ENCODE results near the gene LRRN4. TPM values are rescaled to one million over a fixed set of nuclear protein-coding genes. Genes with fewer than 3 reads are reported as not detected.

LRRN4 gene
- total RNA-seq, 2 donors from 2014 or later: 15.0 to 36.7 TPM

- Histone ChIP-seq H3K4me1 (no peaks in the 10 kb centered on the region), H3K36me3 (peaks cover 3% of the 10 kb centered on the region), H3K27ac (no peak overlapping the region), H3K9me3 (no peaks in the 10 kb centered on the region), H3K27me3 (no peaks in the 10 kb centered on the region), H3K4me3 (no peak overlapping the region)
- DNase-seq (ENCODE audit: low spot score): no peak
- TF ChIP-seq CTCF (IDR thresholded peaks at IDR 0.05): no peak
These were observed 62.0 kb downstream of the LRRN4 start for GRCh38 chr20:5991623-5992441.

GRCh38 chr20:5990946-5991345 is 62.9 kb downstream of the LRRN4 start:
- no peaks in the 10 kb centered on the region for H3K27me3 ChIP-seq
- no peaks in the 10 kb centered on the region for H3K9me3 ChIP-seq
- no peak for TF ChIP-seq CTCF (IDR thresholded peaks at IDR 0.05)
- peaks cover 3% of the 10 kb centered on the region for H3K36me3 ChIP-seq
- H3K4me1 ChIP-seq: no peaks in the 10 kb centered on the region
- H3K27ac ChIP-seq: no peak overlapping the region
- no peak for DNase-seq (ENCODE audit: low spot score)
- no peak overlapping the region for H3K4me3 ChIP-seq

Other genes with a start within 250 kb of the LRRN4 start
- gene CHGB, start 142.6 kb downstream of the LRRN4 start, total RNA-seq: 100 to 1,000 TPM in 1 of 2 donors, 10 to 100 TPM in 1; 70.5 to 118 TPM
- gene TRMT6, start 103.5 kb downstream of the LRRN4 start, total RNA-seq: 10 to 100 TPM; 11.6 to 13.1 TPM
- 1 to 10 TPM; 4.0 to 4.2 TPM for gene MCM8, start 103.4 kb downstream of the LRRN4 start, total RNA-seq
- gene CRLS1, start 47.9 kb downstream of the LRRN4 start, total RNA-seq: 10 to 100 TPM; 49.4 to 67.9 TPM
- 1 to 10 TPM in 1 of 2 donors, under 1 TPM in 1; 0.67 to 1.5 TPM for gene FERMT1, start 69.0 kb upstream of the LRRN4 start, total RNA-seq

All from right atrium auricular region (tissue), 2 donors.